DMS114 treated with DMSO at 0.1 percent for 48 hours (cell line): ENCODE data around the gene NMNAT2.

ENCODE experiments used
- DNase-seq: peaks from one replicate; lab custom pipeline; 2025; ENCODE audit not compliant: unreplicated experiment; lab: John Stamatoyannopoulos, UW

The NMNAT2 gene

GRCh38 chr1:183218027-183218618, 200.1 kb downstream of the NMNAT2 start:
- no peak for DNase-seq

GRCh38 chr1:183215936-183216335, 202.2 kb downstream of the NMNAT2 start:
- DNase-seq: no peak

DNA sequence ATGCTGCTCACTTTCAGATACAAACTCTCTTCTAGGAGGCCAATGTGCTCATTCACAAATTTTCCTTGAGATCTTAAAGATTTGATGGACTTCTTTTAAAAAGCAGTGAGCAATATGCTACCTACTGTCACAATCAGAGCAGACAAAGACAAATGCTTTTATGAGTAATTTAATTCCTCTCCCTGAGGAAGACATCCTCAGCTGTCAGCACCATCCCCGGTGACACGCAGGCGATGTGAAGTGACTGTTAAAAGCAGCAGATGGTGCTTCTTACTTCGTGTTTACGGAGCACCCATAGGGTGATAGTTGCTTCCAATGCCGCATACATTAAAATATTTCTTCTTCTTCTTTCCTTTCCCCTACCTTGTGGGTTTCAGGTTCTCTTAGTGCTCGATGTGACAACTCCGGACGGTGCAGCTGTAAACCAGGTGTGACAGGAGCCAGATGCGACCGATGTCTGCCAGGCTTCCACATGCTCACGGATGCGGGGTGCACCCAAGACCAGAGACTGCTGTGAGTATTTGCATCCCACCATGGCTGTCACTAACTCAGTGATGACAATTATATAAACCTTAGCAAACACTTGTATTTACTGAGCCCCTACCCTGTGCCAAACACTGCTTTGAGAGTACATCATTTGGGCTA, 203.0 kb downstream of the NMNAT2 start:
- DNase-seq: no peak

GRCh38 chr1:183214021-183214970, 203.9 kb downstream of the NMNAT2 start:
- DNase-seq: no peak

DNA sequence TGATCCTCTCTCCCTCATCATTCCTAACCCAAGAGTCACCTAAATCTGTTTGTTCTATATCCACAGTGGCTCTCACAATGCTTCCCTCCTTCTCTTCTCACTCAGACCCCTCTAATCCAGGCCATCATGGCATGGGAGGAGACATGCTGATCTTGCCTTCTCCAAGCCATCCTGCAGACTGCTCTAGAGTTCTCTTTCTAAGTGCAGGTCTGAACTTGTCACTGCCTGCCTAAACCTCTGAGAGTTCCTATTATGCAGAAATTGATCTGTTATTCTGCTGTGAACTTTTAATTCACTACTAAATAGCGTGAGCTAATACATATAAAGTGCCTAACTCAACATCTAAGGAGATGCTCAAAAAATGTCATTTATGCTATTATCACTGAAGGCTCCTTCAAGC, 205.3 kb downstream of the NMNAT2 start:
- DNase-seq: no peak

DNA sequence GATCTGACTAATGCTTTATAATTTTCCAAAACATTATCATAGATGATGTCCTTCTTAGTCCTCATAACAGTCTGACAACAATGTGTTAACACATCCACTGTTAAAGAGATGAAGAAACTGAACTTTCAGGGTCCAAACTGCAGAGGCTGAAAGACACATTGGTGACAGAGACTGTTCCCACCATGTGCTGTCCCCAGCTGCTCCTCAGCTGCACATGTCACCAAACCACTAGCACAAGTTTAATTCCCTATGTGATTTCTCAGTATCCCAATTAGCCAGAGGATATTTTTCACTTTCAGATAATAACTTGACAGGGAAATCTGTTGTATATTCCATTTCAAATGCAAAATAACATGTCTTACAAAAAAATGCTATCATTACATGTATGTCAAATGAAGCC, 207.5 kb downstream of the NMNAT2 start:
- no peak for DNase-seq

GRCh38 chr1:183209533-183210158, 208.5 kb downstream of the NMNAT2 start:
- DNase-seq: no peak

DNA sequence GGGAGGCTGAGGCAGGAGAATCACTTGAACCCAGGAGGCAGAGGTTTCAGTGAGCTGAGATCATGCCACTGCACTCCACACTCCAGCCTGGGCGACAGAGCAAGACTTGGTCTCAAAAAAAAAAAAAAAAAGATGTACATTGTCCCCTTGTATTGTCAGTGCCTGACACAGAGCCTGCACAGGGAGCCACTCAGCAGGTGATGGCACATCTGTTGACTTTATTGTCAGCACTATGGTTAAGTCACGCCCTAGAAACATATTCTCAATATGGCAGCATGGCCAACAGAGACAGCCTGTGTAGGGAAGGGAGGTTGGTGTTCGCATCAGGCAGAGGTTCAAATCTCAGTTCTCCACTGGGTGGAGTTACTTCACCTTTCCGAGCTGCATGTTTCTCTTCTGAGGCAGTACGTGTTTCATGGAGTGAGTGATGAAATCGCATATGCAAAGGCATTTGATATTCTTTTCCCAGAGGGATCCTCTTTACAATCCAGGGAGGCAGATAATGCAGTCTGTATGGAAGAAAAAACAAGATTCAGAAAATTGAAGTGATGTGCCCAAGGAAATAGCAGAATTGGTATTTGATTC, 211.6 kb downstream of the NMNAT2 start:
- no peak for DNase-seq

- DNase-seq: no peak
These were observed 212.9 kb downstream of the NMNAT2 start for GRCh38 chr1:183205196-183205781.

DNA sequence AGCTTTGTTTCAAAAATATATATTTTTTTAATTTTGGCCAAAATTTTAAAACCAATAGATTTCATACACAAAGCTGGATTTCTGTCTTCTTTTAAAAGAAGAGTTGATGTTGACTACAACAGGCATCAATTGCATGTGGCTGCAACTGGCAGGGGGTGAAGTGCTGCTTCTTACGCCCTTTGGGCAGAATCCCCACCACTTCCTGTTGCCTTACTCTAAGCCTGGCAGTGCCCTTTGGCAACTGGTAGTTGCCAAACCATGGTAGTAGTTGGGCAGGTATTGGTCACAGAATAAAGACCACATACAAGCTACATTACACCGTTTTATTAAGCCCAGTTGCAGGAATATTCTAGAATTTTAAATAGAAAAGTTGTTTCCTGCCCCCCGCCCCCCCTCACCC, 215.1 kb downstream of the NMNAT2 start:
- DNase-seq: no peak

DNA sequence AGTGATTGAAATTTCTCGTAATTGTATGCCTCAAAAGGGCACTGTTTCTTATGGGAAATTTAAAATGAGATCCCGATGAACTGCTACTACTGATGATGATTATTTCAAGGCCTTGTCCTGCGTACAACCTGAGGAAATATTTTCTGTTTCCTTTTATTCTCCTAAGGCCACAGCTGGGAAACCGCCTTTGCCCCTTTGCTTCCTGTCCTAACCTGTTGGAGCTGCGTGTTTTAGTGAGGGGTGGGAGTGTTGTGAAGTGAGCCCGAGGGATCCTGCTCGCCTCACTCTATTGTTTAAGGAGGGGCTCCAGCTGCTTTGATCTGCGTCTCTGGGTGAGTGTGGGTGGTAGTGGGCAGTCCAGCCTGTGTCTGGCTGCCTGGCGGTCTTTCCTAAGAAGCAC, 217.7 kb downstream of the NMNAT2 start:
- DNase-seq: no peak

DNA sequence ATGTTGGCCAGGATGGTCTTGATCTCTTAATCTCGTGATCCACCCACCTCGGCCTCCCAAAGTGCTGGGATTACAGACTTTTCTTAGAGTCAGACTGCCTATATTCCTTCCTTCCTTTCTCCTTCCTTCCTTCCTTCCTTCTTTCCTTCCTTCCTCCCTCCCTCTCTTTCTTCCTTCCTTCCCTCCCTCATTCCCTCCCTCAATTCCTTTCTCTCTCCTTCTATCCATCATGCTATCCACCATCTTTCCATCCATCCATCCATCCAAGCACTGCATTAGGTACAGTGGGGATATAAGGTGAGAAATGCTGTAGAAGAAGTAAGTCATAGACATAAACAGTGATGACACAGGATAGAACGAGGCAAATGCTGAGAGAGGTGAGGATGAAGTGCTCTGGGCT, 218.9 kb downstream of the NMNAT2 start:
- no peak for DNase-seq

DNA sequence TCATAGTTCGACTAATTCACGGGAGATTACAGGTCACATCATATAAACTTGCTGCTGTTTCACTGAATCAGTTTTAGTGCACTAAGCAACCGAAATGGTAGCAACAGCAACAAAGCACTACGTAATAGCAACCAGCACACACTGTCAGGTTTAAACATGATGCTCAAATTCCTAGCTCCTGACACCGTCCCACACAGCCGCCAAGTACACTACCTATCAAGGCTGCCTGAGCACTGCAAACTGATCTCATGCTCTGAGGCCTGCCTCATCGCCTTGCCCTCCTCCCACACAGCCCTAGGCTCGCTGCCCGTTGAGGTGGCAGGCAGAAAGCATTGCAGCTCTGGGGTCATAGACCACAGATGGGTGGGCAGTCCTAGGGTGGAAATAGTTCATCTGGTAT, 219.7 kb downstream of the NMNAT2 start:
- DNase-seq: no peak
